ENCODE data around the gene ADRB1. TPM values are rescaled to one million over a fixed set of nuclear protein-coding genes. Genes with fewer than 3 reads are reported as not detected.

Gene ADRB1
- total RNA-seq, 2 experiments from 2014 or later, result 0.91 to 1.0 TPM

- H3K4me3 Mint-ChIP-seq, result no peak overlapping the region
- H3K9me3 Mint-ChIP-seq, result peaks cover 1% of the 10 kb centered on the region
- POLR2A ChIA-PET, result no interaction called here
- peaks cover 2% of the 10 kb centered on the region for H3K36me3 Mint-ChIP-seq
- DNase-seq, result no peak
- peaks cover 6% of the 10 kb centered on the region for H3K4me1 Mint-ChIP-seq
- peaks cover 76% of the 10 kb centered on the region for H3K27me3 Mint-ChIP-seq
- H3K27ac Mint-ChIP-seq, result no peak overlapping the region
- no peak for ATAC-seq (ENCODE audit: low read depth)
Observed at GRCh38 chr10:114052255-114052654, 8.6 kb downstream of the ADRB1 start.

- DNase-seq, result no peak
Observed at GRCh38 chr10:114053946-114054345, 10.3 kb downstream of the ADRB1 start.

GRCh38 chr10:114057855-114058254 lies 14.2 kb downstream of the ADRB1 start:
- H3K27ac Mint-ChIP-seq, result no peak overlapping the region
- H3K4me1 Mint-ChIP-seq, result peaks cover 27% of the 10 kb centered on the region
- H3K36me3 Mint-ChIP-seq, result peaks cover 7% of the 10 kb centered on the region
- DNase-seq (no peak), ATAC-seq (ENCODE audit: low read depth) (no peak)
- peaks cover 28% of the 10 kb centered on the region for H3K27me3 Mint-ChIP-seq
- no peak overlapping the region for H3K4me3 Mint-ChIP-seq
- POLR2A ChIA-PET, result no interaction called here
- peaks cover 1% of the 10 kb centered on the region for H3K9me3 Mint-ChIP-seq

More at GRCh38 chr10:114053946-114054345, 10.3 kb downstream of the ADRB1 start:
- Mint-ChIP-seq H3K27me3 (peaks cover 59% of the 10 kb centered on the region), H3K27ac (no peak overlapping the region), H3K36me3 (peaks cover 3% of the 10 kb centered on the region), H3K4me3 (no peak overlapping the region), H3K9me3 (peaks cover 1% of the 10 kb centered on the region), H3K4me1 (peaks cover 8% of the 10 kb centered on the region)
- POLR2A ChIA-PET, result no interaction called here
- no peak for ATAC-seq (ENCODE audit: low read depth)

- peaks cover 30% of the 10 kb centered on the region for H3K27me3 Mint-ChIP-seq
- peaks cover 1% of the 10 kb centered on the region for H3K9me3 Mint-ChIP-seq
- POLR2A ChIA-PET, result no interaction called here
- no peak for DNase-seq
- no peak overlapping the region for H3K4me3 Mint-ChIP-seq
- peaks cover 7% of the 10 kb centered on the region for H3K36me3 Mint-ChIP-seq
- H3K27ac Mint-ChIP-seq, result no peak overlapping the region
- peaks cover 27% of the 10 kb centered on the region for H3K4me1 Mint-ChIP-seq
- ATAC-seq (ENCODE audit: low read depth), result no peak
Observed at GRCh38 chr10:114058297-114058696, 14.6 kb downstream of the ADRB1 start.

GRCh38 chr10:114059561-114059960 lies 15.9 kb downstream of the ADRB1 start:
- Mint-ChIP-seq H3K27me3 (peaks cover 27% of the 10 kb centered on the region), H3K9me3 (peaks cover 1% of the 10 kb centered on the region), H3K4me1 (peaks cover 28% of the 10 kb centered on the region), H3K4me3 (no peak overlapping the region), H3K27ac (no peak overlapping the region), H3K36me3 (peaks cover 7% of the 10 kb centered on the region)
- POLR2A ChIA-PET, result interaction anchor here (1.0 to 1.2 kb wide), 3 partner anchors 10 to 25 kb away, joined by 3 read pairs; no protein-coding TSS in a partner anchor
- no peak for DNase-seq
- ATAC-seq (ENCODE audit: low read depth), result no peak

GRCh38 chr10:114060456-114060855 lies 16.8 kb downstream of the ADRB1 start:
- peaks cover 1% of the 10 kb centered on the region for H3K9me3 Mint-ChIP-seq
- H3K4me3 Mint-ChIP-seq, result peak overlapping the region; percentile 0
- no peak for DNase-seq
- peaks cover 7% of the 10 kb centered on the region for H3K36me3 Mint-ChIP-seq
- peaks cover 28% of the 10 kb centered on the region for H3K4me1 Mint-ChIP-seq
- H3K27ac Mint-ChIP-seq, result no peak overlapping the region
- peaks cover 24% of the 10 kb centered on the region for H3K27me3 Mint-ChIP-seq
- POLR2A ChIA-PET, result interaction anchor here (1.1 to 1.2 kb wide), 2 partner anchors 12 to 24 kb away, joined by 3 read pairs; no protein-coding TSS in a partner anchor
- no peak for ATAC-seq (ENCODE audit: low read depth)

- peaks cover 28% of the 10 kb centered on the region for H3K4me1 Mint-ChIP-seq
- peaks cover 7% of the 10 kb centered on the region for H3K36me3 Mint-ChIP-seq
- DNase-seq (no peak), ATAC-seq (ENCODE audit: low read depth) (no peak)
- peaks cover 1% of the 10 kb centered on the region for H3K9me3 Mint-ChIP-seq
- H3K27ac Mint-ChIP-seq, result peak overlapping the region; percentile 44
- POLR2A ChIA-PET, result no interaction called here
- H3K4me3 Mint-ChIP-seq, result peak overlapping the region; percentile 29
- peaks cover 21% of the 10 kb centered on the region for H3K27me3 Mint-ChIP-seq
Observed at GRCh38 chr10:114061148-114061547, 17.5 kb downstream of the ADRB1 start.

DNA sequence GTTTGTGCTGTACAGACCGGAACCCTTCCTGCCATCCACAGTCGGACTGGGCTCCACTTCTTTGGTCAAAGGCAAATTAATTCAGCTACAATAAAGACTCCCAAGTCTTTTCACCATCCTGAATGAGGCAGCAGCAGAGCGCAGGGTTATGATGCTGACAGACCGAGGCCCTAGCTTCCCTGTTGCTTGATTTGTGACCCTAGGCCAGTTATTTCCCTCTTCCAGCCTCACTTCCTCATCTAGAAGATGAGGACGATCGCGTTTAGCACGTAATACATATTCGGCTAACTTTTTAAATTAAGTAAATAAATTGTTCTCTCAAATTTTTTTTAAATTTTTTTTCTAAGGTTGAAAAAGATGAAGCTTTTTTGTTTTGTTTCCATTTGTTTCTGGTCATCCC lies 18.1 kb downstream of the ADRB1 start:
- DNase-seq, result no peak
- Mint-ChIP-seq H3K9me3 (peaks cover 1% of the 10 kb centered on the region), H3K4me1 (peaks cover 28% of the 10 kb centered on the region), H3K4me3 (no peak overlapping the region), H3K27me3 (peaks cover 21% of the 10 kb centered on the region), H3K36me3 (peaks cover 7% of the 10 kb centered on the region), H3K27ac (no peak overlapping the region)
- POLR2A ChIA-PET, result no interaction called here
- ATAC-seq (ENCODE audit: low read depth), result no peak

GRCh38 chr10:114064151-114065048 lies 20.7 kb downstream of the ADRB1 start:
- DNase-seq (no peak), ATAC-seq (ENCODE audit: low read depth) (no peak)
- POLR2A ChIA-PET, result interaction anchor here (1.0 kb wide), 1 partner anchor 15 kb away, joined by 4 read pairs; no protein-coding TSS in a partner anchor
- Mint-ChIP-seq H3K27ac (no peak overlapping the region), H3K4me3 (no peak overlapping the region), H3K4me1 (peaks cover 30% of the 10 kb centered on the region), H3K36me3 (peaks cover 4% of the 10 kb centered on the region), H3K9me3 (no peaks in the 10 kb centered on the region), H3K27me3 (peaks cover 20% of the 10 kb centered on the region)

- ATAC-seq (ENCODE audit: low read depth), result no peak
- Mint-ChIP-seq H3K9me3 (no peaks in the 10 kb centered on the region), H3K27me3 (peaks cover 20% of the 10 kb centered on the region), H3K4me3 (no peak overlapping the region), H3K36me3 (no peaks in the 10 kb centered on the region), H3K4me1 (peaks cover 26% of the 10 kb centered on the region), H3K27ac (no peak overlapping the region)
- no peak for DNase-seq
- POLR2A ChIA-PET, result interaction anchor here (1.1 kb wide), 1 partner anchor 9 kb away, joined by 3 read pairs; no protein-coding TSS in a partner anchor
Observed at GRCh38 chr10:114065049-114065435, 21.4 kb downstream of the ADRB1 start.

DNA sequence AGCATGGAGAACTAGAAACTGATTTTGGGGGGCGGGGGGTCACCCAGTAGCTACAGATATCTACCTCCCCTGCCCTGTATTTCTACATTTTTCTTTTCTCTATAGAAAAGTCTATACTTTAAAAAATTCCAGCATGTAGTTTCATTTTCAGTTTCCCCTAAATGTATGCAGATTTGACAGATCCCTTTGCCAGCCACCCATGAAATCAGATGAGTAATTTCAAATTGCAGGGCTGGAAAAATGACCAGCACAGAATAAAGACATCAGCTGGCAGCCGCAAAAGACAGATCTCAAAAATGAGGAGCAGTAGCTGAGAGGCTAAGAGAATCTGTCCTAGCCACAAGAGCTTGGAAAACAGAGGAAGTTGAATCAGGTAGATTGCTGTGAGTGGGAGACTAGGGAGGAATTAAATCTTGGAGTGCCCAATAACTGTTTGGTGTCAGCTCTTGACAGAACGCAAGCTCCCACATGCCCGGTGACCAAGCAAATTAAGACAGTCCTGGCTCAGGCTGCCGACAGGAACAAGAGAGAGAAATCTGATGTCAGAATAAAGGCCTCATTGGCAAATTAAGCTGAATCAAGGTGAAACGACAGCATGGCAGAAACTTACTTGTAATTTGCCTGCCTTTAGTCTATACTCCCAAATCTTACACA lies 24.5 kb downstream of the ADRB1 start:
- no peak for DNase-seq
- POLR2A ChIA-PET, result interaction anchor here (0.9 kb wide), 1 partner anchor 44 kb away, joined by 3 read pairs; no protein-coding TSS in a partner anchor
- H3K27me3 Mint-ChIP-seq, result peaks cover 11% of the 10 kb centered on the region
- no peaks in the 10 kb centered on the region for H3K9me3 Mint-ChIP-seq
- H3K27ac Mint-ChIP-seq, result peak overlapping the region; percentile 46
- H3K4me3 Mint-ChIP-seq, result peak overlapping the region; percentile 13
- ATAC-seq (ENCODE audit: low read depth), result no peak
- no peaks in the 10 kb centered on the region for H3K36me3 Mint-ChIP-seq
- H3K4me1 Mint-ChIP-seq, result peaks cover 24% of the 10 kb centered on the region

GRCh38 chr10:114070710-114071109 lies 27.0 kb downstream of the ADRB1 start:
- peak overlapping the region; percentile 24 for H3K27ac Mint-ChIP-seq
- peaks cover 30% of the 10 kb centered on the region for H3K4me1 Mint-ChIP-seq
- peaks cover 4% of the 10 kb centered on the region for H3K27me3 Mint-ChIP-seq
- DNase-seq (no peak), ATAC-seq (ENCODE audit: low read depth) (no peak)
- no peaks in the 10 kb centered on the region for H3K9me3 Mint-ChIP-seq
- POLR2A ChIA-PET, result no interaction called here
- H3K36me3 Mint-ChIP-seq, result no peaks in the 10 kb centered on the region
- H3K4me3 Mint-ChIP-seq, result peak overlapping the region; percentile 15

DNA sequence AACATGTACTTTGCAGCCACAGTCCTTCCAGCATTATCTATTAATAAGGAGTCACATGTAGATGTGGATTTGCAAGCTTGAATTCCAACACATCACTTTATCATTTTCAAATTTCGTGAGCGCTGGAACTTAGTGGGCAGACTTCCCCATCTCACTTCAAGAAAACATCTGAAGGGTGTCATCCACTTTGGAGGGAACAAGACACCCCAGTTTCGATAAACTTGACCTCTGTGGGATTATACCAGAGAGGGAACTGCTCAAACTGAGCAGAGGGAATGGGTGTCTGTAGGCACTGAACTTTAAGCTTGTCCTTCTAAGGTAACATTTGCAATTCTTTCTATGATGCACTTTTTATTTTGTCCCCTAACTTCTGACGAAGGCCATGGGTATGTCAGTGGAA lies 27.5 kb downstream of the ADRB1 start:
- H3K4me1 Mint-ChIP-seq, result peaks cover 30% of the 10 kb centered on the region
- H3K27ac Mint-ChIP-seq, result no peak overlapping the region
- no peak for ATAC-seq (ENCODE audit: low read depth)
- H3K4me3 Mint-ChIP-seq, result no peak overlapping the region
- POLR2A ChIA-PET, result no interaction called here
- H3K36me3 Mint-ChIP-seq, result no peaks in the 10 kb centered on the region
- no peaks in the 10 kb centered on the region for H3K9me3 Mint-ChIP-seq
- no peak for DNase-seq
- peaks cover 7% of the 10 kb centered on the region for H3K27me3 Mint-ChIP-seq
